ENCODE results near the gene OSBPL5. TPM values are rescaled to one million over a fixed set of nuclear protein-coding genes. Genes with fewer than 3 reads are reported as not detected.

The OSBPL5 gene
- total and polyA plus RNA-seq, 2 of the 4 experiments (the other 2 are of a cell fraction), result 14.9 to 22.3 TPM

DNA sequence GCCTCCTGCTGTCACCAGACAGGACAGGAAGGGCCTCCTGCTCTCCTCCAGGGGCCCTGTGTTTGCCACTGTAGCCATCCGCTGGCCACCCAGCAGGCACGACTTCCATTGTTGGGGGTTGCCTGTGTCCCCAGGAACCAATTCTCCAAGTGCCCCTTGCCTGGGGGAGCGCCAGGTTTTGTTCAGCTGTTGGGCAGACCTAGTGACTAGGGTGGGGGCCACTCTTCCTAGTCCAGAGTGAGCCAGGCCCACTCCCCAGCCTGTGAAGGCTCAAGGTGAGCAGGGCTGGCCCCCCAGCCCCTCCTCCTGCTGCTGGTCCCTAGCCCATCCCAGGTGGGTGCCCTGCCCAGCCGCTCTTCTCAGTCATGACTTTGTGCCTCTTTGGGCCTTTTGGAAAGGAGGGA is 30.9 kb downstream of the OSBPL5 start:
- Histone ChIP-seq H3K18ac (ENCODE audit: low read depth, low read length) (no peak overlapping the region), H3K9me1 (ENCODE audit: insufficient read depth, low read length) (0 out of 2 replicates have a peak, but pooled peaks cover 3% of the 10 kb centered on the region), H3K9ac (ENCODE audit: low read depth, low read length) (no peak overlapping the region), H2BK20ac (ENCODE audit: low read depth, low read length) (no peak overlapping the region), H3K56ac (ENCODE audit: extremely low read depth, insufficient read depth, low read length) (no peak overlapping the region), H2BK5ac (ENCODE audit: low read depth, low read length, poor library complexity, severe bottlenecking) (no peak overlapping the region), H3K9me3 (ENCODE audit: control insufficient read depth, insufficient read depth, low read length) (no peaks in the 10 kb centered on the region), H2AFZ (replicated peaks; ENCODE audit: low read length, poor library complexity) (no peak overlapping the region), H3K27ac (ENCODE audit: insufficient read depth, low read length) (no peak overlapping the region), H3K23ac (ENCODE audit: low read depth, low read length) (no peak overlapping the region), H4K5ac (ENCODE audit: low read depth, low read length) (no peak overlapping the region), H2BK15ac (ENCODE audit: low read depth, low read length) (no peak overlapping the region), H3K4ac (ENCODE audit: low read depth, low read length) (no peak overlapping the region), H4K91ac (ENCODE audit: insufficient read depth, low read depth, low read length) (no peak overlapping the region), H2AK9ac (replicated peaks; ENCODE audit: low read depth, low read length, poor library complexity) (no peak overlapping the region), H3K27me3 (ENCODE audit: control insufficient read depth, insufficient read depth, low read length) (no peaks in the 10 kb centered on the region), H2AK5ac (ENCODE audit: low read depth, low read length) (no peak overlapping the region), H4K8ac (ENCODE audit: low read depth in 2 of 2, low read length in 2 of 2) (no peak overlapping the region), H3K79me1 (ENCODE audit: low read depth in 1 of 2, low read length in 2 of 2) (peaks cover 5 to 72% of the 10 kb centered on the region in 2 experiments; a peak in 3 of 4 replicates), H2BK120ac (ENCODE audit: low read depth, low read length) (no peak overlapping the region), H3K4me2 (ENCODE audit: low read depth, low read length) (no peak overlapping the region), H3K4me3 (ENCODE audit: insufficient read depth, low read depth, low read length) (no peak overlapping the region), H4K20me1 (ENCODE audit: insufficient read depth, low read length) (peaks cover 78% of the 10 kb centered on the region), H3K4me1 (ENCODE audit: control insufficient read depth, insufficient read depth, low read length) (peaks cover 2% of the 10 kb centered on the region; the same call in 1 of the 2 replicates), H3K36me3 (ENCODE audit: control insufficient read depth, insufficient read depth, low read length) (peaks cover 6% of the 10 kb centered on the region), H3K14ac (replicated peaks; ENCODE audit: low read depth, low read length) (no peak overlapping the region)
- dilution Hi-C loops (cut with HindIII; ENCODE audit: low sequenced_read_pairs, unreplicated experiment) (no loop called here), intact Hi-C loops (cut with micrococcal nuclease) (no loop called here), in situ Hi-C loops (cut with MboI; ENCODE audit: low sequenced_read_pairs) (no loop called here)
- BruUV-seq (replicated peaks), result no TSS peak
- WGBS, 2 experiments (ENCODE audit: extremely low coverage in 2 of 2, insufficient read length in 1 of 2), result no CpG with 5 or more reads among the region's 4 CpGs
- TF ChIP-seq CHD1 (IDR thresholded peaks at IDR 0.05; ENCODE audit: low read depth, low read length) (no peak), BHLHE40 (IDR thresholded peaks at IDR 0.05; ENCODE audit: low read depth, low read length) (no peak), RFX5 (IDR thresholded peaks at IDR 0.05; ENCODE audit: low read depth, low read length) (no peak), RCOR1 (IDR thresholded peaks at IDR 0.05; ENCODE audit: insufficient replicate concordance, low read length) (no peak), MXI1 (IDR thresholded peaks at IDR 0.05; ENCODE audit: borderline replicate concordance, low read depth, low read length) (no peak), FOS (IDR thresholded peaks at IDR 0.05; ENCODE audit: low read depth, low read length) (no peak), MAFK (IDR thresholded peaks at IDR 0.05; ENCODE audit: low read depth, low read length) (no peak), NFE2L2 (IDR thresholded peaks at IDR 0.05; ENCODE audit: low read depth, low read length) (no peak), POLR2A (IDR thresholded peaks at IDR 0.05; ENCODE audit: low read depth, low read length) (no peak), SMC3 (IDR thresholded peaks at IDR 0.05; ENCODE audit: low read depth, low read length) (no peak), CEBPB (IDR thresholded peaks at IDR 0.05; ENCODE audit: low read depth, low read length) (no peak)
- TF ChIP-seq, protein P1, sequence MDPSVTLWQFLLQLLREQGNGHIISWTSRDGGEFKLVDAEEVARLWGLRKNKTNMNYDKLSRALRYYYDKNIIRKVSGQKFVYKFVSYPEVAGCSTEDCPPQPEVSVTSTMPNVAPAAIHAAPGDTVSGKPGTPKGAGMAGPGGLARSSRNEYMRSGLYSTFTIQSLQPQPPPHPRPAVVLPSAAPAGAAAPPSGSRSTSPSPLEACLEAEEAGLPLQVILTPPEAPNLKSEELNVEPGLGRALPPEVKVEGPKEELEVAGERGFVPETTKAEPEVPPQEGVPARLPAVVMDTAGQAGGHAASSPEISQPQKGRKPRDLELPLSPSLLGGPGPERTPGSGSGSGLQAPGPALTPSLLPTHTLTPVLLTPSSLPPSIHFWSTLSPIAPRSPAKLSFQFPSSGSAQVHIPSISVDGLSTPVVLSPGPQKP (IDR thresholded peaks at IDR 0.05; ENCODE audit: borderline replicate concordance, low read depth, low read length), result no peak
- TF ChIP-seq, protein P2, sequence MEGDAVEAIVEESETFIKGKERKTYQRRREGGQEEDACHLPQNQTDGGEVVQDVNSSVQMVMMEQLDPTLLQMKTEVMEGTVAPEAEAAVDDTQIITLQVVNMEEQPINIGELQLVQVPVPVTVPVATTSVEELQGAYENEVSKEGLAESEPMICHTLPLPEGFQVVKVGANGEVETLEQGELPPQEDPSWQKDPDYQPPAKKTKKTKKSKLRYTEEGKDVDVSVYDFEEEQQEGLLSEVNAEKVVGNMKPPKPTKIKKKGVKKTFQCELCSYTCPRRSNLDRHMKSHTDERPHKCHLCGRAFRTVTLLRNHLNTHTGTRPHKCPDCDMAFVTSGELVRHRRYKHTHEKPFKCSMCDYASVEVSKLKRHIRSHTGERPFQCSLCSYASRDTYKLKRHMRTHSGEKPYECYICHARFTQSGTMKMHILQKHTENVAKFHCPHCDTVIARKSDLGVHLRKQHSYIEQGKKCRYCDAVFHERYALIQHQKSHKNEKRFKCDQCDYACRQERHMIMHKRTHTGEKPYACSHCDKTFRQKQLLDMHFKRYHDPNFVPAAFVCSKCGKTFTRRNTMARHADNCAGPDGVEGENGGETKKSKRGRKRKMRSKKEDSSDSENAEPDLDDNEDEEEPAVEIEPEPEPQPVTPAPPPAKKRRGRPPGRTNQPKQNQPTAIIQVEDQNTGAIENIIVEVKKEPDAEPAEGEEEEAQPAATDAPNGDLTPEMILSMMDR (conservative IDR thresholded peaks at IDR 0.05; ENCODE audit: low read depth, low read length), result no peak
- POLR2A ChIA-PET (ENCODE audit: unreplicated experiment), result no interaction called here
- DNase-seq, result no peak
- CTCF ChIA-PET, result no interaction called here
- ATAC-seq (ENCODE audit: low read depth), result no peak

All from IMR-90 (cell line).